ENCODE data around the gene CCSER1. TPM values are rescaled to one million over a fixed set of nuclear protein-coding genes. Genes with fewer than 3 reads are reported as not detected.
"Not testable (repeated sequence)": the region's sequence is repeated elsewhere in the genome, so short reads cannot be mapped to it uniquely, and the experiment has no call there.

Gene CCSER1
- total RNA-seq, 2 experiments from 2014 or later = not detected

DNA sequence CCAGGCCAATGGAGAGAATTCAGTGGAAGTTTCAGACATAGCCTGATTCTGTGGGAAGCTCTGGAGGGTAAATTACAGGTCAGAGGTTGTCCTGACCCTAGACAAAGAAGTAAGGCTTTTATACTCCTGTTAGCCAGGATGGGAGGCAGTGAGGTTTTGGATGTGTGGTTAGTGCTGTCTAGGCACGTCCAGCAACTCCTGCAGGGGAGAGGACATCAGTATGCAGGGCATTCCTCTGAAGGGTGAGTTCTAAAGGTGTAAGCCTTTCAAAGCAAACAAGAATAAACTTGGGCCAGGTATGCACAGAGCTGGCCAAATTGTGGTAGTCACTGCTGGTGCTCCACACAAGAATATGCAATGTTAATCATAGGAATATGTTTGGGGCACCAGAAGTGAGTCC is 562.5 kb downstream of the CCSER1 start:
- TF ChIP-seq, protein P1, sequence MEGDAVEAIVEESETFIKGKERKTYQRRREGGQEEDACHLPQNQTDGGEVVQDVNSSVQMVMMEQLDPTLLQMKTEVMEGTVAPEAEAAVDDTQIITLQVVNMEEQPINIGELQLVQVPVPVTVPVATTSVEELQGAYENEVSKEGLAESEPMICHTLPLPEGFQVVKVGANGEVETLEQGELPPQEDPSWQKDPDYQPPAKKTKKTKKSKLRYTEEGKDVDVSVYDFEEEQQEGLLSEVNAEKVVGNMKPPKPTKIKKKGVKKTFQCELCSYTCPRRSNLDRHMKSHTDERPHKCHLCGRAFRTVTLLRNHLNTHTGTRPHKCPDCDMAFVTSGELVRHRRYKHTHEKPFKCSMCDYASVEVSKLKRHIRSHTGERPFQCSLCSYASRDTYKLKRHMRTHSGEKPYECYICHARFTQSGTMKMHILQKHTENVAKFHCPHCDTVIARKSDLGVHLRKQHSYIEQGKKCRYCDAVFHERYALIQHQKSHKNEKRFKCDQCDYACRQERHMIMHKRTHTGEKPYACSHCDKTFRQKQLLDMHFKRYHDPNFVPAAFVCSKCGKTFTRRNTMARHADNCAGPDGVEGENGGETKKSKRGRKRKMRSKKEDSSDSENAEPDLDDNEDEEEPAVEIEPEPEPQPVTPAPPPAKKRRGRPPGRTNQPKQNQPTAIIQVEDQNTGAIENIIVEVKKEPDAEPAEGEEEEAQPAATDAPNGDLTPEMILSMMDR (IDR thresholded peaks at IDR 0.05) = no peak
- H3K4me3 Mint-ChIP-seq = no peak overlapping the region
- no peak overlapping the region for H3K27ac Mint-ChIP-seq
- no peaks in the 10 kb centered on the region for H3K36me3 Mint-ChIP-seq (ENCODE audit: low read depth)
- H3K27me3 Mint-ChIP-seq = no peaks in the 10 kb centered on the region
- DNase-seq (no peak), ATAC-seq (no peak)
- H3K9me3 Mint-ChIP-seq = peaks cover 1% of the 10 kb centered on the region
- ChIA-PET CTCF (no interaction called here), POLR2A (no interaction called here)
- no peaks in the 10 kb centered on the region for H3K4me1 Mint-ChIP-seq (ENCODE audit: low read depth)
- intact Hi-C loops (cut with micrococcal nuclease) = no loop called here

DNA sequence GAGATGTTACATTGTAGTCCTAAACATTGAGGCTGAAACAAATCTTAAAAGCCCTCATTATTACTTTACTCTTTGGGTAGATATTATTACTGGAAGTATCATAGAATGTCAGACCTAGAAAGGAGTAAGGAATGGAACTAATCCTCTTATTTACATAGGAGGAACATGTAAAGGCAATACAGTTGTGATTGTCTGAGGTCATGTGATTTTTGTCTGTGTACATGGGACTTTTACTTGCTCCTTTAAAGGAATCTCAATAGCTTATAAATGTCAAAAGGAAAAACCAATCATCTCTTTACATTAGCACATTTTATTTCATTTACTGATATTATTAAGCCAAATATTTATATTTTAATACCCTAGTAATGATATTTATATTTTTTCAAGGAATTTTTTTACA is 568.2 kb downstream of the CCSER1 start:
- H3K9me3 Mint-ChIP-seq = peaks cover 7% of the 10 kb centered on the region
- H3K4me3 Mint-ChIP-seq = no peak overlapping the region
- intact Hi-C loops (cut with micrococcal nuclease) = no loop called here
- DNase-seq (no peak), ATAC-seq (no peak)
- no peaks in the 10 kb centered on the region for H3K36me3 Mint-ChIP-seq (ENCODE audit: low read depth)
- H3K4me1 Mint-ChIP-seq (ENCODE audit: low read depth) = no peaks in the 10 kb centered on the region
- TF ChIP-seq, protein P1 (IDR thresholded peaks at IDR 0.05) = no peak
- CTCF ChIA-PET = no interaction called here
- no peak overlapping the region for H3K27ac Mint-ChIP-seq
- H3K27me3 Mint-ChIP-seq = no peaks in the 10 kb centered on the region
- POLR2A ChIA-PET = no interaction called here

DNA sequence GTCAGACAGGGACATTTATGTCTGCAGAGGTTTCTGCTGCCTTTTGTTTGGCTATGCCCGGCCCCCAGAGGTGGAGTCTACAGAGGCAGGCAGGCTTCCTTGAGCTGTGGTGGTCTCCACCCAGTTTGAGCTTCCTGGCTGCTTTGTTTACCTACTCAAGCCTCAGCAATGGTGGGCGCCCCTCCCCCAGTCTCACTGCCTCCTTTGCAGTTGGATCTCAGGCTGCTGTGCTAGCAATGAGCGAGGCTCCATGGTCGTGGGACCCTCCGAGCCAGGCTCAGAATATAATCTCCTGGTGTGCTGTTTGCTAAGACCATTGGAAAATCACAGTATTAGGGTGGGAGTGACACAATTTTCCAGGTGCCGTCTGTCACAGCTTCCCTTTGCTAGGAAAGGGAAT is 578.3 kb downstream of the CCSER1 start:
- POLR2A ChIA-PET; DNase-seq; CTCF ChIA-PET; H3K9me3 Mint-ChIP-seq; intact Hi-C loops (cut with micrococcal nuclease); ATAC-seq; H3K36me3 Mint-ChIP-seq (ENCODE audit: low read depth); H3K4me3 Mint-ChIP-seq; H3K27me3 Mint-ChIP-seq; H3K27ac Mint-ChIP-seq; H3K4me1 Mint-ChIP-seq (ENCODE audit: low read depth): not testable (repeated sequence)

DNA sequence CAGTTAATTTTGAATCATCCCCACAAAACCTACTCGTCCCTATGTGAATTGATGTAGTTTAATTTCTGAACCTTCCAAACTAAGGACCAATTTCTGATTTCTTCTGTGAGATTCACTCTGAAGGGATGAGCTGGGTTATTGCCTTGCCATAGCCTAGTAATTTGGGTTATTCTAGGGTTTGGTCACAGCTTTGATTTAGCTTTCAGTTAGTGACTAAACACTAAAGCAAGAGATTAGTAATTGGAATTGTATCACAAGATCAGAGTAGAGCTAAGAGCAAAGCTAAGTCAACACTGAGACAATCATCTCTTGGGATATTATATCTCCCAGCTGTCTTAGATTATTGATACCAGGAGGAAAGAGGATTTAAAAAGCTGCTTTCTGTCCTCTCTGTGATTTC is 588.0 kb downstream of the CCSER1 start:
- POLR2A ChIA-PET = no interaction called here
- Mint-ChIP-seq H3K4me1 (ENCODE audit: low read depth) (no peaks in the 10 kb centered on the region), H3K27me3 (no peaks in the 10 kb centered on the region), H3K4me3 (no peak overlapping the region), H3K27ac (no peak overlapping the region), H3K36me3 (ENCODE audit: low read depth) (no peaks in the 10 kb centered on the region), H3K9me3 (no peaks in the 10 kb centered on the region)
- TF ChIP-seq, protein P1 (IDR thresholded peaks at IDR 0.05) = no peak
- CTCF ChIA-PET = no interaction called here
- ATAC-seq (no peak), DNase-seq (no peak)
- intact Hi-C loops (cut with micrococcal nuclease) = no loop called here

DNA sequence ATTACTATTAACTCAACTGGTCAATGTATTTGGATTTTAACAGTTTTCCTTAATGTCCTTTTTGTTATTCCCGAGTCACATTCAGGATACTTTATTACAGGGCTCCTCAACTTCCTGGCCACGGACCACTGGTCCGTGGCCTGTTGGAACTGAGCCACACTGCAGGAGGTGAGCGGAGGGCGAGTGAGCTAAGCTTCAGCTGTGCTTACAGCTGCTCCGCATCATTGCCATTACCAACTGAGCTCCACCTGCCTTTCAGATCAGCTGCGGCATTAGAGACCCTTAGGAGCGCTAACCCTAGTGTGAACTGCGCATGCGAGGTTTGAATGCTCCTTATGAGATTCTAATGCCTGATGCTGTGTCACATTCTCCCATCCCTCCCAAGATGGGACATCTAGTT is 591.7 kb downstream of the CCSER1 start:
- no peak overlapping the region for H3K27ac Mint-ChIP-seq
- no peaks in the 10 kb centered on the region for H3K27me3 Mint-ChIP-seq
- TF ChIP-seq, protein P1 (IDR thresholded peaks at IDR 0.05) = no peak
- intact Hi-C loops (cut with micrococcal nuclease) = no loop called here
- CTCF ChIA-PET = no interaction called here
- POLR2A ChIA-PET = no interaction called here
- no peak overlapping the region for H3K4me3 Mint-ChIP-seq
- no peaks in the 10 kb centered on the region for H3K4me1 Mint-ChIP-seq (ENCODE audit: low read depth)
- H3K9me3 Mint-ChIP-seq = no peaks in the 10 kb centered on the region
- H3K36me3 Mint-ChIP-seq (ENCODE audit: low read depth) = no peaks in the 10 kb centered on the region
- DNase-seq = no peak
- ATAC-seq = no peak

DNA sequence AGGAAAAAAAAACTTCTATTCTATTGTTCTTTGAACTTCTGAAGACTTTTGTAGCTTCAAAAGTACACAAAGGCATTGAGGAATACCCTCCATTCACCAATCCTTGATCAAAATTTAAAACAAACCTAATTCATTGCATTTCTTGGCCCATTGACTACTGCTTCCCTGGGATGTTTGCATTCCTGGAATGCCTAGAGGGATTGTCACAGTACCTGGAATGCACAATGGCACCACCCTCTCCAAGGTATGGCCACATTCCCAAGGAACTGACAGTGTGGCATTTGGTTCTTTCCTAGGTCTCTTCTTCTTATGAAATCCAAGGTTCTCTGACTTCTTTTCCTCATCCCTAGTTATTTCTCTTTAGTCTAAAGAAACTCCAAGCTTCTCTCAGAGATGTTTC is 600.7 kb downstream of the CCSER1 start:
- DNase-seq (no peak), ATAC-seq (no peak)
- Mint-ChIP-seq H3K36me3 (ENCODE audit: low read depth) (no peaks in the 10 kb centered on the region), H3K27me3 (no peaks in the 10 kb centered on the region), H3K9me3 (peaks cover 6% of the 10 kb centered on the region), H3K4me3 (no peak overlapping the region), H3K4me1 (ENCODE audit: low read depth) (no peaks in the 10 kb centered on the region), H3K27ac (no peak overlapping the region)
- TF ChIP-seq, protein P1 (IDR thresholded peaks at IDR 0.05) = no peak
- intact Hi-C loops (cut with micrococcal nuclease) = no loop called here
- ChIA-PET CTCF (no interaction called here), POLR2A (no interaction called here)

All from activated CD8-positive, alpha-beta T cell treated with anti-CD3 and anti-CD28 coated beads for 36 hours (primary cell).